SK-N-MC (cell line): Measurements from ENCODE around the gene IL6.

Experiments used
- EZH2 ChIP-seq: fragments of 200-600 bp; sonication (generic); IDR thresholded peaks from one replicate; pipeline ENCODE4 v1.6.1; 2017; ENCODE audit warnings: antibody characterized with exemption
- FOXP2 ChIP-seq: optimal IDR thresholded peaks from 2 replicates; pipeline ENCODE3; 2011; ENCODE audit warnings: mild to moderate bottlenecking, moderate library complexity; ENCODE audit not compliant: insufficient read depth; ENCODE audit errors: extremely low read length, control extremely low read depth
- POLR2AphosphoS5 ChIP-seq: IDR thresholded peaks from 2 replicates; pipeline ENCODE4 v1.6.1; 2012; ENCODE audit warnings: mild to moderate bottlenecking, low read depth, low read length, borderline replicate concordance

DNA sequence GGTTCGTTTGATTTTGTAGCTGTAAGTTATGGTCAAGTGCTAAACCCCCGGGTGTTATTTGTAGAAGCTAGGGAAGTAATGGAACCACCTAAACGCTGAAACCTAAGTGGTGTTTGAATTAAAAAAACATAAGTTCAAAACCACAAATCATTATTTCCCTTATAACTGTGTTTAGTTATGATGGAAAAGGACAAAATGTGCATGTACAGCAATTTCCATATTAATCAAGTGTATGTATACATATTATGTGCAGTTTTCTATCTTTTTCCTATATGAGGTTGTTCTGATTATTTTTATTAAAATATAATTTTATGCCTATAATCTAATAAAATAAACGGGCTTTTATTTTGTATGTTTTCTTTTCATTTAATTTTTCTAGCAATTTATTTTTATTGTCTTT, 45.9 kb downstream of the IL6 start:
- no peak for TF ChIP-seq EZH2
- TF ChIP-seq POLR2AphosphoS5, result no peak
- no peak for TF ChIP-seq FOXP2
